ENCODE results near the gene MPZL2. TPM values are rescaled to one million over a fixed set of nuclear protein-coding genes. Genes with fewer than 3 reads are reported as not detected.

Gene MPZL2
- total and polyA plus RNA-seq, 12 donors, result 0.48 to 14.9 (median 5.1) TPM

DNA sequence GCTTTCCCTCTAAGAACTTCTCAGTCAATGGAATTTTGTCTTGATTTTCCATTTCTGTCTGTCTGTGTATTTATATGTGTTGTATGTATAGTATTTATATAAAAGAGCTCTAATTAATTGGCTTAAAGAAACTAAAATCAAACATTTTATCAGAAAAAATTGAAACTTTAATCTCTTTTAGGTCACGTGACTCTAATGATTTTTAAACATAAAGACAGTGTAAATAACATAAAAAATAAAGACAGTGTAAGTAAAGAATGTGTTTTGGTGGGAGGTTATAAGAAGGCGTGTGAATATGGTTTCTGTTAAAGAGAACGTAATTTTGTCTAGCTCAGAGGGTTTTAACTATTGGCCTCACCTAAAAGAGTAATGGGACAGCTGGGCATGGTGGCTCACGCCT lies 41.7 kb downstream of the MPZL2 start:
- no peaks in the 10 kb centered on the region for H3K9me3 ChIP-seq (replicated peaks in 1 of 3)
- H3K4me1 ChIP-seq (replicated peaks in 1 of 2), result peaks cover 4% of the 10 kb centered on the region in 2 donors
- intact Hi-C loops (cut with DNase I), result no loop called here
- no peak for DNase-seq
- WGBS, 4 donors, result 45 to 70% (median 52%) methylated on average over 4 of the region's 4 CpGs
- no peak overlapping the region for H3K4me3 ChIP-seq
- H3K27ac ChIP-seq, result no peak overlapping the region
- TF ChIP-seq CTCF (IDR thresholded peaks at IDR 0.05) (no peak), POLR2A (IDR thresholded peaks at IDR 0.05) (no peak)
- H3K27me3 ChIP-seq, result peaks cover 6% of the 10 kb centered on the region
- no peaks in the 10 kb centered on the region for H3K36me3 ChIP-seq (replicated peaks in 1 of 2)

DNA sequence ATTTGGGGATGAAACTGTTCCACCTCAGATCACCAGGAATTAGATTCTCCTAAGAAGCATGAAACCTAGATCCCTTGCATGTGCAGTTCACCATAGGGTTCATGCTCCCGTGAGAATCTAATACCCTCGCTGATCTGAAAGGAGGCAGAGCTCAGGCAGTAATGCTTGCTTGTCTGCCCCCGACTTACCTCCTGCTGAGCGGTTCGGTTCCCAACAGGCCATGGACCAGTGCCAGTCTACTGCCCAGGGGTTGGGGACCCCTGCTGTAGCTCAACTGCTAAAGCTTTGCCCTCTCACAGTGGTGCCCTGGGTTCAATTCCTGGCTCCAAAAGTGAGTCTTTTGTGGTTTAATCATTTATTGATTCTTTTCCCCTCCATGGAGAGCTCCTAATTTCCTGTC lies 42.7 kb downstream of the MPZL2 start:
- 64 to 78% (median 71%) methylated on average over 5 of the region's 5 CpGs for WGBS, 4 donors
- Histone ChIP-seq H3K27ac (no peak overlapping the region), H3K27me3 (peaks cover 6% of the 10 kb centered on the region), H3K4me3 (no peak overlapping the region), H3K9me3 (replicated peaks in 1 of 3) (no peaks in the 10 kb centered on the region), H3K36me3 (replicated peaks in 1 of 2) (no peaks in the 10 kb centered on the region), H3K4me1 (replicated peaks in 1 of 2) (peaks cover 0 to under 1% of the 10 kb centered on the region in 2 donors)
- intact Hi-C loops (cut with DNase I), result no loop called here
- no peak for DNase-seq
- TF ChIP-seq POLR2A (IDR thresholded peaks at IDR 0.05), result no peak
- TF ChIP-seq CTCF (IDR thresholded peaks at IDR 0.05), result no peak

- Histone ChIP-seq H3K9me3 (replicated peaks in 1 of 3) (no peaks in the 10 kb centered on the region), H3K4me1 (replicated peaks in 1 of 2) (no peaks in the 10 kb centered on the region), H3K4me3 (no peak overlapping the region), H3K27me3 (peaks cover 6% of the 10 kb centered on the region), H3K27ac (no peak overlapping the region), H3K36me3 (replicated peaks in 1 of 2) (no peaks in the 10 kb centered on the region)
- TF ChIP-seq POLR2A (IDR thresholded peaks at IDR 0.05) (no peak), CTCF (IDR thresholded peaks at IDR 0.05) (no peak)
- 56 to 63% (median 60%) methylated on average over 1 of the region's 1 CpG for WGBS, 4 donors
- intact Hi-C loops (cut with DNase I), result no loop called here
- DNase-seq, result no peak
These were observed 44.4 kb downstream of the MPZL2 start for GRCh38 chr11:118219732-118220131.

- intact Hi-C loops (cut with DNase I), result no loop called here
These were observed 44.9 kb downstream of the MPZL2 start for GRCh38 chr11:118219244-118219643.

More at GRCh38 chr11:118219244-118219643, 44.9 kb downstream of the MPZL2 start:
- DNase-seq, result no peak
- H3K27ac ChIP-seq, result no peak overlapping the region
- H3K27me3 ChIP-seq, result peaks cover 6% of the 10 kb centered on the region
- no peaks in the 10 kb centered on the region for H3K9me3 ChIP-seq (replicated peaks in 1 of 3)
- no peak overlapping the region for H3K4me3 ChIP-seq
- TF ChIP-seq POLR2A (IDR thresholded peaks at IDR 0.05) (no peak), CTCF (IDR thresholded peaks at IDR 0.05) (no peak)
- H3K36me3 ChIP-seq (replicated peaks in 1 of 2), result no peaks in the 10 kb centered on the region
- H3K4me1 ChIP-seq (replicated peaks in 1 of 2), result no peaks in the 10 kb centered on the region

All from adrenal gland (tissue), 12 donors.